Measurements from ENCODE around the gene MUC22. TPM values are rescaled to one million over a fixed set of nuclear protein-coding genes. Genes with fewer than 3 reads are reported as not detected.

Gene MUC22
- total RNA-seq, 4 donors from 2014 or later: 0.05 to 0.36 (median 0.18) TPM

GRCh38 chr6:30988209-30988825, 22.0 kb upstream of the MUC22 start:
- Histone ChIP-seq H3K4me1 (peaks cover 0 to 3% of the 10 kb centered on the region in 2 donors), H3K27me3 (no peaks in the 10 kb centered on the region), H3K9me3 (no peaks in the 10 kb centered on the region), H3K4me3 (no peak overlapping the region), H3K36me3 (no peaks in the 10 kb centered on the region), H3K27ac (no peak overlapping the region)
- DNase-seq (no peak), ATAC-seq (no peak)
- TF ChIP-seq CTCF (IDR thresholded peaks at IDR 0.05 in 4 of 5, conservative IDR thresholded peaks at IDR 0.05 in 1 of 5) (no peak), POLR2A (IDR thresholded peaks at IDR 0.05) (no peak)
- intact Hi-C loops (cut with DNase I; ENCODE audit: low total_unique reads) (no loop called here), in situ Hi-C loops (cut with MboI; ENCODE audit: low sequenced_read_pairs in 4 of 4) (no loop called here)

- peak in 1 of 2 donors; percentile 49 for ATAC-seq
- no peak overlapping the region for H3K27ac ChIP-seq
- H3K36me3 ChIP-seq: no peaks in the 10 kb centered on the region
- TF ChIP-seq POLR2A (IDR thresholded peaks at IDR 0.05) (no peak), CTCF (IDR thresholded peaks at IDR 0.05 in 4 of 5, conservative IDR thresholded peaks at IDR 0.05 in 1 of 5) (no peak)
- no peaks in the 10 kb centered on the region for H3K27me3 ChIP-seq
- H3K4me1 ChIP-seq: peaks cover 0 to 3% of the 10 kb centered on the region in 2 donors
- H3K9me3 ChIP-seq: no peaks in the 10 kb centered on the region
- no peak overlapping the region for H3K4me3 ChIP-seq
- in situ Hi-C loops (cut with MboI; ENCODE audit: low sequenced_read_pairs in 4 of 4): no loop called here
- intact Hi-C loops (cut with DNase I; ENCODE audit: low total_unique reads): no loop called here
- peak in 1 of 2 donors; percentile 27 for DNase-seq
These were observed 19.7 kb upstream of the MUC22 start for GRCh38 chr6:30990422-30991086.

GRCh38 chr6:30991891-30992290, 18.4 kb upstream of the MUC22 start:
- H3K4me1 ChIP-seq: peaks cover 0 to 3% of the 10 kb centered on the region in 2 donors
- TF ChIP-seq CTCF (IDR thresholded peaks at IDR 0.05 in 4 of 5, conservative IDR thresholded peaks at IDR 0.05 in 1 of 5) (no peak), POLR2A (IDR thresholded peaks at IDR 0.05) (no peak)
- ATAC-seq: no peak
- DNase-seq: no peak
- intact Hi-C loops (cut with DNase I; ENCODE audit: low total_unique reads): no loop called here
- no peaks in the 10 kb centered on the region for H3K36me3 ChIP-seq
- no peak overlapping the region for H3K4me3 ChIP-seq
- in situ Hi-C loops (cut with MboI; ENCODE audit: low sequenced_read_pairs in 4 of 4): no loop called here
- H3K27me3 ChIP-seq: no peaks in the 10 kb centered on the region
- H3K27ac ChIP-seq: no peak overlapping the region
- no peaks in the 10 kb centered on the region for H3K9me3 ChIP-seq

- in situ Hi-C loops (cut with MboI; ENCODE audit: low sequenced_read_pairs in 4 of 4): no loop called here
These were observed 13.0 kb upstream of the MUC22 start for GRCh38 chr6:30997301-30997700.

More at GRCh38 chr6:30997301-30997700, 13.0 kb upstream of the MUC22 start:
- H3K27me3 ChIP-seq: no peaks in the 10 kb centered on the region
- H3K9me3 ChIP-seq: no peaks in the 10 kb centered on the region
- peaks cover 7 to 14% of the 10 kb centered on the region in 2 donors for H3K4me1 ChIP-seq
- no peaks in the 10 kb centered on the region for H3K36me3 ChIP-seq
- TF ChIP-seq POLR2A (IDR thresholded peaks at IDR 0.05) (no peak), CTCF (IDR thresholded peaks at IDR 0.05 in 4 of 5, conservative IDR thresholded peaks at IDR 0.05 in 1 of 5) (no peak)
- intact Hi-C loops (cut with DNase I; ENCODE audit: low total_unique reads): no loop called here
- DNase-seq: no peak
- ATAC-seq: no peak
- no peak overlapping the region for H3K27ac ChIP-seq
- no peak overlapping the region for H3K4me3 ChIP-seq

Measured in gastrocnemius medialis (tissue), 4 donors.